HG02642 (cell line): ENCODE measurements around the gene CAMSAP3.

Source experiments
- ATAC-seq: cut with Tn5 transposase; IDR thresholded peaks from one replicate; pipeline ENCODE4 v1.9.1; 2021; ENCODE audit warnings: mild to moderate bottlenecking; ENCODE audit not compliant: unreplicated experiment, poor library complexity

CAMSAP3 gene, protein sequence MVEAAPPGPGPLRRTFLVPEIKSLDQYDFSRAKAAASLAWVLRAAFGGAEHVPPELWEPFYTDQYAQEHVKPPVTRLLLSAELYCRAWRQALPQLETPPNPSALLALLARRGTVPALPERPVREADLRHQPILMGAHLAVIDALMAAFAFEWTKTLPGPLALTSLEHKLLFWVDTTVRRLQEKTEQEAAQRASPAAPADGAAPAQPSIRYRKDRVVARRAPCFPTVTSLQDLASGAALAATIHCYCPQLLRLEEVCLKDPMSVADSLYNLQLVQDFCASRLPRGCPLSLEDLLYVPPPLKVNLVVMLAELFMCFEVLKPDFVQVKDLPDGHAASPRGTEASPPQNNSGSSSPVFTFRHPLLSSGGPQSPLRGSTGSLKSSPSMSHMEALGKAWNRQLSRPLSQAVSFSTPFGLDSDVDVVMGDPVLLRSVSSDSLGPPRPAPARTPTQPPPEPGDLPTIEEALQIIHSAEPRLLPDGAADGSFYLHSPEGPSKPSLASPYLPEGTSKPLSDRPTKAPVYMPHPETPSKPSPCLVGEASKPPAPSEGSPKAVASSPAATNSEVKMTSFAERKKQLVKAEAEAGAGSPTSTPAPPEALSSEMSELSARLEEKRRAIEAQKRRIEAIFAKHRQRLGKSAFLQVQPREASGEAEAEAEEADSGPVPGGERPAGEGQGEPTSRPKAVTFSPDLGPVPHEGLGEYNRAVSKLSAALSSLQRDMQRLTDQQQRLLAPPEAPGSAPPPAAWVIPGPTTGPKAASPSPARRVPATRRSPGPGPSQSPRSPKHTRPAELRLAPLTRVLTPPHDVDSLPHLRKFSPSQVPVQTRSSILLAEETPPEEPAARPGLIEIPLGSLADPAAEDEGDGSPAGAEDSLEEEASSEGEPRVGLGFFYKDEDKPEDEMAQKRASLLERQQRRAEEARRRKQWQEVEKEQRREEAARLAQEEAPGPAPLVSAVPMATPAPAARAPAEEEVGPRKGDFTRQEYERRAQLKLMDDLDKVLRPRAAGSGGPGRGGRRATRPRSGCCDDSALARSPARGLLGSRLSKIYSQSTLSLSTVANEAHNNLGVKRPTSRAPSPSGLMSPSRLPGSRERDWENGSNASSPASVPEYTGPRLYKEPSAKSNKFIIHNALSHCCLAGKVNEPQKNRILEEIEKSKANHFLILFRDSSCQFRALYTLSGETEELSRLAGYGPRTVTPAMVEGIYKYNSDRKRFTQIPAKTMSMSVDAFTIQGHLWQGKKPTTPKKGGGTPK

DNA sequence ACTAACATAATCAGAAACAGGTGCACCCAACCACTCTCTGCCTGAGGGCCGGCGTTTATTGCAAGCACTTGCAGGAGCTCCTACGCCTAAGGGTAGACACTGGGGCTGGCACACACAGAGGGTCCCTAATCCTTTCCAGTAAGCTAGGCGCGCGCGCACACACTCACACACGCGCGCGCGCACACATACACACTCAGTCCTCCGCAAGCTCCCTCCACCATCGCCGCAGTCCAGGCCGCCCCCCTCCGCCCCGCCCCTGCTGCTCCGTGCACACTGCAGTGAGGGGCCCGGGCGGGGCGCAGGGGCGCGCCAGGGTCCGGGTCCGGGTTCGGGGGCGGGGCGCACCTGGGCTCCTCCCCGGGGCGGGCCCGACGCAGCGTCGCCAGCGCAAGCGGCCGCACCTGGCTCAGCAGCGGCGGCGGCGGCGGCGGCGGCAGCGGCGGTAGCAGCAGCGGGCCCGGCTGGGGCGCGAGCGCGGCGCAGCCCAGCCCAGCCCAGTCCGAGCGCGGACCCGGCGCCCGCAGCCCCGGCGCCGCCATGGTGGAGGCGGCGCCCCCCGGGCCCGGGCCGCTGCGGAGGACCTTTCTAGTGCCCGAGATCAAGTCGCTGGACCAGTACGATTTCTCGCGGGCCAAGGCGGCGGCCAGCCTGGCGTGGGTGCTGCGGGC is at the start of gene CAMSAP3:
TSS of gene CAMSAP3 (plus strand) at position 398 of the 668 bp plus-strand sequence. CDS start at position 538, 140 bp downstream.
- no peak for ATAC-seq

DNA sequence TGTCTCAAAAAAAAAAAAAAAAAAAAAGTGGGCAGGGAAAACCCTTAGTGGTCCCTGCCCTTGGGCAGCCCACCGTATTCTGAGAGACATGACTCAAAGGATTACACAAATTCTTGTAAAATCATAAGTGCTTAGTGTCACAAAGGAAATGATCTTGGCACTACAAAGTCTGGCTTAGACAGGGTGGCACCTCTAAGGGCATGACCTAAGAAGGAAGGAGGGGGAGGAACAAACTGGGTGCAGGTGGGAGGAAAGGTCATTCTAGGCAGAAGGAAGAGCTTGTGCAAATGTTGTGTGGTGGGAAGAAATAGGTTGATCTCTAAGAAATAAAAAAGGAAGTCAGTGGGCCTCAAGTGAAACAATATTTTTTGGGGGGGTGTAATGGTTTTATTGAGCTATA is 49.8 kb upstream of the CAMSAP3 start:
- ATAC-seq = no peak

DNA sequence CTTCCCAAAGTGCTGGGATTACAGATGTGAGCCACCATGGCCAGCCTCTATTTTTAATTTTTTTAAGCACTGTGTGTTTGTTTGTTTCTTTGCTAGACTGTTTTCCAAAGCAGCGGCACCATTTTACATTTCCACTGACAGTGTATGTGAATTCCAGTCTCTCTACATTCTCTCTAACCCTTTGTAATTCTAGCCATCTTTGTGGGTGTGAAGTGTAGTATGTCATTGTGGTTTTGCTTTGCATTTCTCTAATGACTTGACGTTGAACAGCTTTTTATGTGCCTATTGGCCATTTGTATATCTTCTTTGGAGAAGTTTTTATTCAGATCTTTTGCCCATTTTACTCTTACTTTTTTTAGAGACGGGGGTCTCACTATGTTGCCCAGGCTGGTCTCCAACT is 48.5 kb upstream of the CAMSAP3 start:
- no peak for ATAC-seq

DNA sequence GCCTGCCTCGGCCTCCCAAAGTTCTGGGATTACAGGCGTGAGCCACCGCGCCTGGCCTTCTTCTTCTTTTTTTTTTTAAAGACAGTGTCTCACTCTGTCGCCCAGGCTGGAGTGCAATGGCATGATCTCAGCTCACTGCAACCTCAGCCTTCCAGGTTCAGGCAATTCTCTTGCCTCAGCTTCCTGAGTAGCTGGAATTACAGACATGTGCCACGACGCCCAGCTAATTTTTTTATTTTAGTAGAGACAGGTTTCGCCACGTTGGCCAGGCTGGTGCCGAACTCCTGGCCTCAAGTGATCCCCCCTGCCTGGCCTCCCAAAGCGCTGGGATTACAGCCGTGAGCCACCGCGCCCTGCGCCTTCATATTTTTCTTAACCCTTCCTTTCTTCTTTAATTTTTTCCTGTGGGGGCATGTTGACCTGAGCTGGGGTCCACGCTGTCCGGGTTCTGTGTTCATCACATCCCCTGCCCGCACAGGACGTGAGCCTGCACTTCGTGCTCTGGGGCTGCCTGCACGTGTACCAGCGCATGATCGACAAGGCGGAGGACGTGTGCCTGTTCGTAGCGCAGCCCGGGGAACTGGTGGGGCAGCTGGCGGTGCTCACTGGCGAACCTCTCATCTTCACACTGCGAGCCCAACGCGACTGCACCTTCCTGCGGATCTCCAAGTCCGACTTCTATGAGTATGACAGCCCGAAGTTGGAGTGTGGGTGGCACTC is 46.1 kb upstream of the CAMSAP3 start:
- no peak for ATAC-seq

DNA sequence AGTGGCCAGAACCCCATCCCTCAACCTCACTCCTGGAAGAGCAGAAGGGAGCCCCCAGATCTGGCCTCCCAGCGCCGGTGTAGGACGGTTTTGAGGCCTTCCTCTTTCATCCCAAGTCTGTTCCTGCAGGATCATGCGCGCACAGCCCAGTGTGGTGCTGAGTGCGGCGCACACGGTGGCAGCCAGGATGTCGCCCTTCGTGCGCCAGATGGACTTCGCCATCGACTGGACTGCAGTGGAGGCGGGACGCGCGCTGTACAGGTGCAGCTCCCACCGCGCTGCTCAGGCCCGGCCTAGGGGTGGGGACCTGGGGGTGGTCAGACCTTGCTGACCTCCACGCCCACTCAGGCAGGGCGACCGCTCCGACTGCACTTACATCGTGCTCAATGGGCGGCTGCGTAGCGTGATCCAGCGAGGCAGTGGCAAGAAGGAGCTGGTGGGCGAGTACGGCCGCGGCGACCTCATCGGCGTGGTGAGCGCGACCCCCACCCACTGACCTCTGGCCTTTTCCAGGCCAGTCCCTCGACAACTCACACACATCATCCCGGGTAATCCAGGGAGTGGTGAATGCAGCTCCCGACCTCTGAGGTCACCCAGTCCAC is 45.4 kb upstream of the CAMSAP3 start:
- no peak for ATAC-seq

DNA sequence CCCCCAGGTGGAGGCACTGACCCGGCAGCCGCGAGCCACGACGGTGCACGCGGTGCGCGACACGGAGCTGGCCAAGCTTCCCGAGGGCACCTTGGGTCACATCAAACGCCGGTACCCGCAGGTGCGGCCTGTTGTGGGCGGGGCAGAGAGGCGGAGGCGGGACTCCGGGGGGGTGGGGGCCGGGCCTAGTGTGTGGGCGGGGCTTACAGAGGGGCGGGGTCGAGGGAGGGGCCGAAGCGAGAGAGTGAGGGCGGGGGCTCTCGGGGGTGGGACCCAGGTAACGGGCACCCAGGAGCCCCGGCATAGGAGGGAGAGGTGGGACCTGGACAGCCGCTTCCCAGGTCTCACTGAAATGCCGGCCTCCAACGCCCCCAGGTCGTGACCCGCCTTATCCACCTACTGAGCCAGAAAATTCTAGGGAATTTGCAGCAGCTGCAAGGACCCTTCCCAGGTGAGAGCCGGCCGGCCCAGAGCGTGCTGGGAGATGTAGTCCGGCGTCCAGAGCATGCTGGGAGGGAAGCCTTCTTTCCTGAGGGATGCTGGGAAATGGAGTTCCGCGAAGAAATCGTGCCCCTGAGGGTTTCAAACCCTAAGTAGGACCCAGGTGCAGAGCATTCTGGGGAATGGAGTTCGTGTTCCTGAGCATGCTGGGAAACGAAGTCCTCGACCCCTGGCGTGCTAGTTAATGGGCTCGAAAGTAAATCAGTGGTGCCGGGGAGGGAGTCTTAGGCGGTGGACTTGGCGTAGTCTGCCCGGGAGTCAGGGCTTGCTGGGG is 44.5 kb upstream of the CAMSAP3 start:
- no peak for ATAC-seq

DNA sequence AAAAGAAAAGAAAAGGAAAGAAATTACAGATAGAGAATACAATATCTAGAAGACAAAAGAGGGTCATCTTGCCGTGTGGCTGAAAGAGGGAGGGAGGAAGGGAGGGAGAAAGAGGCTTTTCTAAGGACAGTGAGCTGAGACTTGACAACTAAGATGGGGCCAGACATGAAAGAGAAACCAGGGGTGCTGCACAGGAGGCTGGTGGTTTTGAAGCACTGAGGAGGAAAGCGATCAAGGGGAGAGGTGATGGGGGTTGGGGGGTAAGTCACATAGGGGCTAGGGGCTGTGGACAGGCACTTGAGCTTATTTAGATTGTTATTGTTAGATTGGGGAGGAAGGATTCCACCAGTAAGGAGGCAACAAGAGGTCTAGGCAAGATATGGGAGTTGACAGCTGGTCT is 42.9 kb upstream of the CAMSAP3 start:
- no peak for ATAC-seq

DNA sequence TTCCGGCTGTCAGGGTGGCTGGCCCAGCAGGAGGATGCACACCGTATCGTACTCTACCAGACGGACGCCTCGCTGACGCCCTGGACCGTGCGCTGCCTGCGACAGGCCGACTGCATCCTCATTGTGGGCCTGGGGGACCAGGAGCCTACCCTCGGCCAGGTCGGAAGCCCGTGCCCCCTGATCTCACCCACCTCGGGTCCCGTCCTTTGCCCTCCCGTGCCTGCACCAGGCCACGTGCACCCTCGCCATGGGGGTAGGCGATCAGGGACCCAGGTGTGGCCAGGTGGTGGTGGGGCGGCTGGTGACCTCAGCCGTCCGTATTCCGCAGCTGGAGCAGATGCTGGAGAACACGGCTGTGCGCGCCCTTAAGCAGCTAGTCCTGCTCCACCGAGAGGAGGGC is 41.1 kb upstream of the CAMSAP3 start:
- no peak for ATAC-seq

DNA sequence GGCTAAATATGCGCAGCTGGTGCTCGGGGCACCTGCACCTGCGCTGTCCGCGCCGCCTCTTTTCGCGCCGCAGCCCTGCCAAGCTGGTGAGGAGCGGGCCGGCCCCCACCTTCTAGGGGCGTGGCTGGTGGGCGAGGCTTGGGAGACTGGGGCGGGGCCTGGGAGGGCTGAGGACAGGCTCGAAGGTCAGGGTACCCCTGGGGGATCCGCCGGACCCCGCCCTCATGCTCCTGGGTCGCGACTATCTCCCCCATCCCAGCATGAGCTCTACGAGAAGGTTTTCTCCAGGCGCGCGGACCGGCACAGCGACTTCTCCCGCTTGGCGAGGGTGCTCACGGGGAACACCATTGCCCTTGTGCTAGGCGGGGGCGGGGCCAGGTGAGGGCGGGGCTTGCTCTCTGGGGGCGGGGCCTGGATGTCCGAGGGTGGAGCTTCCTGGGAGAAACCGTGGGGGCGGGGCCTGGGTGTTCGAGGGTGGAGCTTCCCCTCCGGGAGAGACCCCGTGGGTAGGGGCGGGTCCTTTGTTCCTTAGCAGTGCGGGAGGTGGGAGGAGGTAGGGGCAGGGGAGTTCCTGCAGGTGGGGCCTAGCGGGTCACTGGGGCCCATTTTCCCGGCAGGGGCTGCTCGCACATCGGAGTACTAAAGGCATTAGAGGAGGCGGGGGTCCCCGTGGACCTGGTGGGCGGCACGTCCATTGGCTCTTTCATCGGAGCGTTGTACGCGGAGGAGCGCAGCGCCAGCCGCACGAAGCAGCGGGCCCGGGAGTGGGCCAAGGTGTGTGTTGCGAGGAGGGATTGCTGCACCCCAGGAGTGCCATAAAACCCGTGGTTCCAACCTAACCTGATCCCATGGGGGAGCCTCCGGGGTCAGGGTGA is 40.4 kb upstream of the CAMSAP3 start:
- no peak for ATAC-seq

DNA sequence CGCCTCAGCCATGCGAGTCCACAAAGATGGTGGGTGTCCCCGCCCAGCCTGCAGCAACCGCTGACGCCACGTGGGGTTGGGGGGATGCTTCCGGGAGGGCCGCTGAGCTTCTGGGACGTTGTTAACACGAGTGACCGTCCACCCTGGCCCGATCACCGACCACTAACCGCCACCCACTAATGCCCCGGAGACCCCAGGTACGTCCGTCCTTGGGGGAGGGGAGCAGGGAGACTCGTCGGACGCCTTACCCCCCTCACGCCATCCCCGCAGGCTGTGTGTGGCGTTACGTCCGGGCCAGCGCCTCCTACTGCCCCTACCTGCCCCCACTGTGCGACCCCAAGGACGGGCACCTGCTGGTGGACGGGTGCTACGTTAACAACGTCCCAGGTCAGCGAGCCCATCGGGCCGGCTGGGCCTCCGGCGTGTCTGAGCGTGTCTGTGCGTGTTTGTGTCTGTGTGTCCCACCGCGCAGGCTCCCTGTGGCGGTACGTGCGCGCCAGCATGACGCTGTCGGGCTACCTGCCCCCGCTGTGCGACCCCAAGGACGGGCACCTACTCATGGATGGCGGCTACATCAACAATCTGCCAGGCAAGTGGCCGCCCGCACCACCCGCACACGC is 38.9 kb upstream of the CAMSAP3 start:
- ATAC-seq = no peak

DNA sequence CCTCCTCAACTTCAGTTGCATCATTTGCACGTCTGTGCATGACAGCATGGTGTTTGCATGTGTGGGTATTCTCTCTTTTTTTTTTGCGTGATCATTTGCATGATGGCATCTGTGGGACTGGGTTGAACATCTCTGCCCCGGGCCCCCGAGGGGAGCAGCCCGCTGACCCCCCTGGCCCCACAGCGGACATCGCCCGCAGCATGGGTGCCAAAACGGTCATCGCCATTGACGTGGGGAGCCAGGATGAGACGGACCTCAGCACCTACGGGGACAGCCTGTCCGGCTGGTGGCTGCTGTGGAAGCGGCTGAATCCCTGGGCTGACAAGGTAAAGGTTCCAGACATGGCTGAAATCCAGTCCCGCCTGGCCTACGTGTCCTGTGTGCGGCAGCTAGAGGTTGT is 37.0 kb upstream of the CAMSAP3 start:
- no peak for ATAC-seq

DNA sequence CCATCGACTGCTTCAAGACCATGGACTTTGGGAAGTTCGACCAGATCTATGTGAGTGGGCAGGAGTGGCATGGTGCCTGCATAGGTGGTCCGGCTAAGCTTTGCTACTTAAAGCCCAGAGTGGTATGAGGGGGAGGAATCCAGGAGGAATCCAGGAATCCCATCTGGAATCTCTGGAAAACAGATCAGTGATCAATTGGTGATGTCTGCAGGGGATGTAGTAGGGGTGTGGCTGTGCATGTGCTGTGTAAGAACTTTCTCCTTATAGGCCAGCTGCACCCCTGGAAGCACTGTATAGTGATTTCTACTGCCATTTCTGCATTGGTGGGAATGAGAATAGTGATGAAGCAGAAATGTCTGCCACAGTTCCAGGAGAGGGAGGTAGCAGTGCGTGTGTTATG is 36.6 kb upstream of the CAMSAP3 start:
- ATAC-seq = no peak

DNA sequence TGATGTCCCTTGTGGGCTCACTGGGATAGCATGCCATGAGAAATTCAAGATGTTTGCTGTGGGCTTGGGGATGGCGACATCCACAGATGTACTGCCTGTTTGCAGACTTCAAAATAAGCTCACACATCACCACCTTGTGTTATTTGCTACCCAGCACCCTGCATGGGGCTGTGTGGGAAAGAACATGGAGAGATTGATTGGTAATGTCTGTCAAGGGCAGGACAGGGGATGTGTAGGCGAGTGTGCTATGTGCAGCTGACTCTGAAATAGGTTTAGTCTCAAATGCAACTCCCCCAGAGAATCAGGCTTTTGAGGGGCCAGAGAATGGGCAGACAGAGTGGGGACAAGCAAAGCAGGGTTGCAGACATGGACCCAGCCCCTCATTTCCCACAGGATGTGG is 35.4 kb upstream of the CAMSAP3 start:
- ATAC-seq = no peak

DNA sequence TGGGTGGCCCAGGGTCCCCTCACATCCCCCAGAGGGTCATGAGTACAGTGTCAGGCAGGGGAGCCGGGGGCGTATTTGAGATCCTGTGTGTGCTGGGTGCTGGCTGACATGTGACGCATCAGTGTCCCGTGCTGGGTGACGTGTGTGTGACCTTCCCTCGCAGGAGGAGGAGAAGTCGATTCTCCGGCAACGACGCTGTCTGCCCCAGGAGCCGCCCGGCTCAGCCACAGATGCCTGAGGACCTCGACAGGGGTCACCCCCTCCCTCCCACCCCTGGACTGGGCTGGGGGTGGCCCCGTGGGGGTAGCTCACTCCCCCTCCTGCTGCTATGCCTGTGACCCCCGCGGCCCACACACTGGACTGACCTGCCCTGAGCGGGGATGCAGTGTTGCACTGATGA is 34.3 kb upstream of the CAMSAP3 start:
- ATAC-seq = no peak

DNA sequence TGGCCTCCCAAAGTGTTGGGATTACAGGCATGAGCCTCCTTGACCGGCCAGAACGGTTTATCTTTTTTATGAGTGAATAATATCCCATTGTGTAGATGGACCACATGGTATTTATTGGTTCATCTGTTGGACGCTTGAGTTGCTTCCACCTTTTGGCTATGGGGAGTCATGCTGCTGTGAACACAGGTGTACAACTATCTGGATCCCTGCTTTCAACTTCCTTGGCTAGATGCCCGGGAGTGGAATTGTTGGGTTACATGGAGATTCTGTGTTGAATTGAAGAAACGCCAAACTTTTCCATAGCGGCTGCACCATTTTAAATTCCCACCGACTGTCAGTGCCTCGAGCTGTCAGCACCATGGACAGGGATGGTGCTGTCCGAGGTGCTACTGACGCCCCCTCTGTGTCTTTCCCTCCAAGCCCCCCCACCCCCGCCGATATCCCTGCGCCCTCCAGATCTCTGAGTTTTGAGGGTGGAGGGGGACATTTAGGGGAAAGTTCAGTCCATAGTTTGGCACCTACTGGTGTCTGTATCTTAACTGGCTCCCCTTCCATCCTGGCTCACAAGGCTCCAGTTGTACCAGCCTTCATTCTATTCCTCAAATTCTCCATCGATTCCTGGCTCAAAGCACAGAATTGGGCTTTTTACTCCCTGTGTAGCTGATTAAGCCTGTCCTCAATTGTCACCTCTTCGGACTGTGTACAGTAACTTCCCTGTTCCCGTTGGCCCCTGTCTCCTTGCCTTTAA is 32.8 kb upstream of the CAMSAP3 start:
- ATAC-seq = no peak

DNA sequence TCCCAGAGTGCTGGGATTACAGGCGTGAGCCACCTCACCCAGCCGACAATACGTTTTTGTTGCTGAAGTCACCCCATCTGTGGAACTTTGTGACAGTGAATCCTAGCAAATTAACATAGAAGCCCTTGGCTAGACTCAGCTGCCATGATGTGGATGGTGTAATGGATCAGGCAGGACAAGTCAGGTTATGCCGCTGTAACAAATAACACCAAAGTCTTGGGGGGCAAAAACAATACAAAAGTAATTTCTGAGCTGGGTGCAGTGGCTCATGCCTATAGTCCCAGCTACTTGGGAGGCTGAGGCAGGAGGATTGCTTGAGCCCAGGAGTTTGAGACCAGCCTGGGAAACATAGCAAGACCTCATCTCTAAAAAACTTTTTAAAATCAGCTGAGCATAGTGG is 30.8 kb upstream of the CAMSAP3 start:
- no peak for ATAC-seq
